Activated naive CD8-positive, alpha-beta T cell treated with anti-CD3 and anti-CD28 coated beads for 36 hours (primary cell): ENCODE measurements around the gene DMTF1. TPM values are rescaled to one million over a fixed set of nuclear protein-coding genes. Genes with fewer than 3 reads are reported as not detected.
A peak's percentile ranks its signal among the peaks of the same experiment; 100 is the strongest.
"Not testable (repeated sequence)": the region's sequence is repeated elsewhere in the genome, so short reads cannot be mapped to it uniquely, and the experiment has no call there.

Experiments
- DNase-seq: peaks from one replicate; pipeline ENCODE4 v3.0.0; 2021
- H3K27ac Mint-ChIP-seq: one replicate; pipeline ENCODE4 v1.8.0; 2022; ENCODE audit warnings: mild to moderate bottlenecking, moderate library complexity, mixed read lengths
- H3K27me3 Mint-ChIP-seq: one replicate; pipeline ENCODE4 v1.8.0; 2022; ENCODE audit warnings: mild to moderate bottlenecking, mixed read lengths
- H3K36me3 Mint-ChIP-seq: one replicate; pipeline ENCODE4 v1.8.0; 2021; ENCODE audit warnings: mild to moderate bottlenecking, mixed read lengths
- H3K4me1 Mint-ChIP-seq: one replicate; pipeline ENCODE4 v1.8.0; 2021; ENCODE audit warnings: mixed read lengths
- H3K4me3 Mint-ChIP-seq: one replicate; pipeline ENCODE4 v1.8.0; 2022; ENCODE audit warnings: mild to moderate bottlenecking, moderate library complexity, mixed read lengths
- H3K9me3 Mint-ChIP-seq: one replicate; pipeline ENCODE4 v1.8.0; 2022; ENCODE audit warnings: mixed read lengths
- total RNA-seq, 2 experiments: library from RNA; stranded (reverse); gene quantifications; one replicate each; pipeline ENCODE4 v1.2.3, GENCODE V29; 2021

The DMTF1 gene
- total RNA-seq, 2 experiments from 2014 or later = 57.1 to 59.9 TPM

- Mint-ChIP-seq H3K36me3 (peaks cover 96% of the 10 kb centered on the region), H3K4me1 (peaks cover 64% of the 10 kb centered on the region), H3K4me3 (no peak overlapping the region), H3K9me3 (peaks cover 34% of the 10 kb centered on the region), H3K27ac (peak overlapping the region; percentile 42), H3K27me3 (no peaks in the 10 kb centered on the region)
- DNase-seq = no peak
Observed at GRCh38 chr7:87202208-87202607, 50.0 kb downstream of the DMTF1 start.

GRCh38 chr7:87202705-87203104, 50.5 kb downstream of the DMTF1 start:
- Mint-ChIP-seq H3K27ac (peak overlapping the region; percentile 42), H3K9me3 (peaks cover 36% of the 10 kb centered on the region), H3K27me3 (no peaks in the 10 kb centered on the region), H3K36me3 (peaks cover 96% of the 10 kb centered on the region), H3K4me1 (peaks cover 66% of the 10 kb centered on the region), H3K4me3 (no peak overlapping the region)
- DNase-seq = no peak

GRCh38 chr7:87203929-87204328, 51.7 kb downstream of the DMTF1 start:
- peaks cover 70% of the 10 kb centered on the region for H3K4me1 Mint-ChIP-seq
- not testable (repeated sequence) for H3K27me3 Mint-ChIP-seq, H3K4me3 Mint-ChIP-seq, DNase-seq
- H3K36me3 Mint-ChIP-seq = peaks cover 97% of the 10 kb centered on the region
- H3K27ac Mint-ChIP-seq = peak overlapping the region; percentile 80
- H3K9me3 Mint-ChIP-seq = peaks cover 42% of the 10 kb centered on the region

GRCh38 chr7:87204933-87205332, 52.7 kb downstream of the DMTF1 start:
- Mint-ChIP-seq H3K4me3 (no peak overlapping the region), H3K9me3 (peaks cover 40% of the 10 kb centered on the region), H3K36me3 (peaks cover 96% of the 10 kb centered on the region), H3K27me3 (no peaks in the 10 kb centered on the region), H3K4me1 (peaks cover 67% of the 10 kb centered on the region), H3K27ac (peak overlapping the region; percentile 47)
- no peak for DNase-seq

GRCh38 chr7:87205701-87206100, 53.4 kb downstream of the DMTF1 start:
- H3K27me3 Mint-ChIP-seq, H3K4me3 Mint-ChIP-seq, DNase-seq: not testable (repeated sequence)
- H3K36me3 Mint-ChIP-seq = peaks cover 93% of the 10 kb centered on the region
- H3K9me3 Mint-ChIP-seq = peaks cover 39% of the 10 kb centered on the region
- peaks cover 67% of the 10 kb centered on the region for H3K4me1 Mint-ChIP-seq
- peak overlapping the region; percentile 47 for H3K27ac Mint-ChIP-seq

- Mint-ChIP-seq H3K4me3 (no peak overlapping the region), H3K27me3 (no peaks in the 10 kb centered on the region), H3K9me3 (peaks cover 39% of the 10 kb centered on the region), H3K27ac (no peak overlapping the region), H3K36me3 (peaks cover 92% of the 10 kb centered on the region), H3K4me1 (peaks cover 67% of the 10 kb centered on the region)
- DNase-seq = no peak
Observed at GRCh38 chr7:87206361-87206760, 54.1 kb downstream of the DMTF1 start.

GRCh38 chr7:87209295-87209924, 57.2 kb downstream of the DMTF1 start:
- Mint-ChIP-seq H3K4me3 (no peak overlapping the region), H3K36me3 (peaks cover 84% of the 10 kb centered on the region), H3K4me1 (peaks cover 71% of the 10 kb centered on the region), H3K27ac (peak overlapping the region; percentile 50), H3K9me3 (peaks cover 26% of the 10 kb centered on the region), H3K27me3 (no peaks in the 10 kb centered on the region)
- no peak for DNase-seq

- Mint-ChIP-seq H3K9me3 (peaks cover 21% of the 10 kb centered on the region), H3K27me3 (no peaks in the 10 kb centered on the region), H3K36me3 (peaks cover 81% of the 10 kb centered on the region), H3K4me1 (peaks cover 77% of the 10 kb centered on the region), H3K4me3 (no peak overlapping the region), H3K27ac (peak overlapping the region; percentile 50)
- no peak for DNase-seq
Observed at GRCh38 chr7:87210506-87210905, 58.3 kb downstream of the DMTF1 start.

- peak overlapping the region; percentile 64 for H3K4me3 Mint-ChIP-seq
- H3K27ac Mint-ChIP-seq = peak overlapping the region; percentile 90
- H3K36me3 Mint-ChIP-seq = peaks cover 72% of the 10 kb centered on the region
- H3K27me3 Mint-ChIP-seq = no peaks in the 10 kb centered on the region
- H3K9me3 Mint-ChIP-seq = peaks cover 12% of the 10 kb centered on the region
- no peak for DNase-seq
- H3K4me1 Mint-ChIP-seq = peaks cover 83% of the 10 kb centered on the region
Observed at GRCh38 chr7:87212498-87212897, 60.2 kb downstream of the DMTF1 start.

- Mint-ChIP-seq H3K4me1 (peaks cover 76% of the 10 kb centered on the region), H3K4me3 (peak overlapping the region; percentile 66), H3K36me3 (peaks cover 71% of the 10 kb centered on the region), H3K27ac (peak overlapping the region; percentile 91), H3K9me3 (peaks cover 7% of the 10 kb centered on the region), H3K27me3 (no peaks in the 10 kb centered on the region)
- DNase-seq = no peak
Observed at GRCh38 chr7:87213252-87213651, 61.0 kb downstream of the DMTF1 start.

- Mint-ChIP-seq H3K4me1 (peaks cover 70% of the 10 kb centered on the region), H3K27me3 (no peaks in the 10 kb centered on the region), H3K9me3 (peaks cover 4% of the 10 kb centered on the region), H3K36me3 (peaks cover 71% of the 10 kb centered on the region), H3K4me3 (peak overlapping the region; percentile 66), H3K27ac (peak overlapping the region; percentile 91)
- no peak for DNase-seq
Observed at GRCh38 chr7:87213811-87214210, 61.6 kb downstream of the DMTF1 start.

GRCh38 chr7:87215046-87215445, 62.8 kb downstream of the DMTF1 start:
- Mint-ChIP-seq H3K36me3 (peaks cover 67% of the 10 kb centered on the region), H3K27me3 (no peaks in the 10 kb centered on the region), H3K9me3 (peaks cover 2% of the 10 kb centered on the region), H3K4me3 (no peak overlapping the region), H3K4me1 (peaks cover 61% of the 10 kb centered on the region), H3K27ac (peak overlapping the region; percentile 91)
- no peak for DNase-seq

- peak overlapping the region; percentile 99 for H3K4me3 Mint-ChIP-seq
- peaks cover 2% of the 10 kb centered on the region for H3K9me3 Mint-ChIP-seq
- peaks cover 53% of the 10 kb centered on the region for H3K4me1 Mint-ChIP-seq
- H3K27me3 Mint-ChIP-seq = peaks cover 3% of the 10 kb centered on the region
- peaks cover 54% of the 10 kb centered on the region for H3K36me3 Mint-ChIP-seq
- peak overlapping the region; percentile 99 for H3K27ac Mint-ChIP-seq
- peak; percentile 66 for DNase-seq
Observed at GRCh38 chr7:87216701-87217508, 64.7 kb downstream of the DMTF1 start.

- Mint-ChIP-seq H3K4me1 (peaks cover 42% of the 10 kb centered on the region), H3K4me3 (peak overlapping the region; percentile 99), H3K9me3 (peaks cover 2% of the 10 kb centered on the region), H3K27ac (peak overlapping the region; percentile 99), H3K36me3 (peaks cover 45% of the 10 kb centered on the region), H3K27me3 (peaks cover 3% of the 10 kb centered on the region)
- no peak for DNase-seq
Observed at GRCh38 chr7:87217983-87218653, 65.9 kb downstream of the DMTF1 start.
